H9 (cell line): ENCODE measurements around the gene EPM2A. TPM values are rescaled to one million over a fixed set of nuclear protein-coding genes. Genes with fewer than 3 reads are reported as not detected.

Source experiments
- DNase-seq: peaks from one replicate; pipeline ENCODE4 v3.0.0-alpha.2; 2017
- H2AFZ ChIP-seq: one replicate; pipeline ENCODE4 v1.6.1; 2013; ENCODE audit warnings: mild to moderate bottlenecking, low read length, control low read depth, moderate library complexity
- H2AK5ac ChIP-seq: 2 replicates; pipeline ENCODE4 v1.6.1; 2013; ENCODE audit warnings: low read length, control low read depth, mixed read lengths; ENCODE audit not compliant: insufficient read length
- H2BK120ac ChIP-seq: one replicate; pipeline ENCODE4 v1.6.1; 2013; ENCODE audit warnings: low read depth, mild to moderate bottlenecking, low read length, control low read depth, inconsistent platforms; ENCODE audit not compliant: poor library complexity, severe bottlenecking
- H2BK12ac ChIP-seq: 2 replicates; pipeline ENCODE4 v1.6.1; 2013; ENCODE audit warnings: low read length, control low read depth, mixed read lengths, low read depth; ENCODE audit not compliant: insufficient read length
- H2BK15ac ChIP-seq: 2 replicates; pipeline ENCODE4 v1.6.1; 2013; ENCODE audit warnings: low read depth, low read length, control low read depth
- H2BK20ac ChIP-seq: one replicate; pipeline ENCODE4 v1.6.1; 2013; ENCODE audit warnings: low read depth, mild to moderate bottlenecking, low read length, control low read depth, inconsistent platforms; ENCODE audit not compliant: poor library complexity, severe bottlenecking
- H2BK5ac ChIP-seq: 2 replicates; pipeline ENCODE4 v1.6.1; 2013; ENCODE audit warnings: low read length, control low read depth, mixed read lengths; ENCODE audit not compliant: insufficient read length
- H3K14ac ChIP-seq: 2 replicates; pipeline ENCODE4 v1.6.1; 2013; ENCODE audit warnings: low read length, control low read depth; ENCODE audit not compliant: insufficient read depth
- H3K18ac ChIP-seq: 2 replicates; pipeline ENCODE4 v1.6.1; 2013; ENCODE audit warnings: low read depth, mild to moderate bottlenecking, mixed read lengths, low read length, control low read depth; ENCODE audit not compliant: insufficient read length
- H3K23ac ChIP-seq: 2 replicates; pipeline ENCODE4 v1.6.1; 2013; ENCODE audit warnings: low read length, control low read depth, mixed read lengths, low read depth; ENCODE audit not compliant: insufficient read length
- H3K23me2 ChIP-seq: 2 replicates; pipeline ENCODE4 v1.6.1; 2013; ENCODE audit warnings: low read depth, mild to moderate bottlenecking, mixed read lengths, low read length, control low read depth; ENCODE audit not compliant: insufficient read length, poor library complexity, severe bottlenecking
- H3K27ac ChIP-seq: 2 replicates; pipeline ENCODE4 v1.5.1; 2013; ENCODE audit warnings: low read length, control low read depth, mixed read lengths, low read depth; ENCODE audit not compliant: insufficient read length
- H3K27me3 ChIP-seq: 2 replicates; pipeline ENCODE4 v1.6.1; 2013; ENCODE audit warnings: low read length, control low read depth, inconsistent platforms; ENCODE audit not compliant: insufficient read depth
- H3K4ac ChIP-seq: 2 replicates; pipeline ENCODE4 v1.6.1; 2013; ENCODE audit warnings: low read depth, mild to moderate bottlenecking, control low read depth, inconsistent platforms, low read length, moderate library complexity
- H3K4me1 ChIP-seq: 2 replicates; pipeline ENCODE4 v1.6.1; 2013; ENCODE audit warnings: low read length, control low read depth, inconsistent platforms; ENCODE audit not compliant: insufficient read depth
- H3K4me2 ChIP-seq: 2 replicates; pipeline ENCODE4 v1.6.1; 2013; ENCODE audit warnings: low read length, control low read depth, mixed read lengths; ENCODE audit not compliant: insufficient read length, insufficient read depth
- H3K56ac ChIP-seq: 2 replicates; pipeline ENCODE4 v1.6.1; 2013; ENCODE audit warnings: low read depth, mild to moderate bottlenecking, mixed read lengths, low read length, control low read depth; ENCODE audit not compliant: insufficient read length
- H3K79me1 ChIP-seq: 2 replicates; pipeline ENCODE4 v1.6.1; 2013; ENCODE audit warnings: low read depth, mild to moderate bottlenecking, moderate library complexity, low read length, control low read depth, inconsistent platforms; ENCODE audit not compliant: insufficient read depth, poor library complexity, severe bottlenecking
- H3K79me2 ChIP-seq: 2 replicates; pipeline ENCODE4 v1.6.1; 2013; ENCODE audit warnings: low read length, control low read depth, inconsistent platforms; ENCODE audit not compliant: insufficient read depth
- H3K9ac ChIP-seq: 2 replicates; pipeline ENCODE4 v1.6.1; 2013; ENCODE audit warnings: low read length, control low read depth, mixed read lengths; ENCODE audit not compliant: insufficient read length; ENCODE audit errors: extremely low read depth
- H3K9me3 ChIP-seq: one replicate; pipeline ENCODE4 v1.6.1; 2013; ENCODE audit warnings: low read depth, low read length, inconsistent platforms; ENCODE audit not compliant: control insufficient read depth
- H3T11ph ChIP-seq: one replicate; pipeline ENCODE4 v1.6.1; 2013; ENCODE audit warnings: mild to moderate bottlenecking, low read length, control low read depth, inconsistent platforms
- H4K20me1 ChIP-seq: one replicate; pipeline ENCODE4 v1.6.1; 2013; ENCODE audit not compliant: control insufficient read depth, insufficient read length, insufficient read depth
- H4K5ac ChIP-seq: 2 replicates; pipeline ENCODE4 v1.6.1; 2013; ENCODE audit warnings: low read depth, mild to moderate bottlenecking, mixed read lengths, low read length, control low read depth; ENCODE audit not compliant: insufficient read length
- H4K8ac ChIP-seq: replicated peaks from 2 replicates; pipeline ENCODE4 v1.6.1; 2013; ENCODE audit warnings: low read length, control low read depth, mixed read lengths, low read depth; ENCODE audit not compliant: insufficient read length
- H4K91ac ChIP-seq: 2 replicates; pipeline ENCODE4 v1.6.1; 2013; ENCODE audit warnings: low read depth, mild to moderate bottlenecking, moderate library complexity, mixed read lengths, low read length, control low read depth; ENCODE audit not compliant: insufficient read length
- H3K27ac Mint-ChIP-seq, 3 experiments: 2 replicates in 2 of 3; 3 replicates in 1 of 3; pipeline ENCODE4 v1.8.0; 2020 to 2021; ENCODE audit warnings: mixed read lengths in 3 of 3, mild to moderate bottlenecking in 1 of 3, moderate library complexity in 1 of 3
- H3K27me3 Mint-ChIP-seq: 2 replicates; pipeline ENCODE4 v1.8.0; 2021; ENCODE audit warnings: low read depth, mild to moderate bottlenecking, moderate library complexity, mixed read lengths
- H3K36me3 Mint-ChIP-seq, 3 experiments: 2 replicates in 2 of 3; 3 replicates in 1 of 3; pipeline ENCODE4 v1.8.0; 2020 to 2021; ENCODE audit warnings: low read depth in 3 of 3, mixed read lengths in 3 of 3; ENCODE audit not compliant: insufficient read depth in 1 of 3
- H3K4me1 Mint-ChIP-seq, 2 experiments: 2 replicates each; pipeline ENCODE4 v1.8.0; 2020; ENCODE audit warnings: mixed read lengths in 2 of 2
- H3K4me3 Mint-ChIP-seq, 2 experiments: 2 replicates in 1 of 2; 3 replicates in 1 of 2; pipeline ENCODE4 v1.8.0; 2020 to 2021; ENCODE audit warnings: mild to moderate bottlenecking in 2 of 2, mixed read lengths in 2 of 2, moderate library complexity in 1 of 2
- H3K9me3 Mint-ChIP-seq, 2 experiments: 2 replicates in 1 of 2; 3 replicates in 1 of 2; pipeline ENCODE4 v1.8.0; 2020; ENCODE audit warnings: mild to moderate bottlenecking in 2 of 2, mixed read lengths in 2 of 2, moderate library complexity in 1 of 2
- WGBS: extraction: QIAGEN DNeasy Blood & Tissue Kit; methylation state at CpG from one replicate; pipeline ENCODE4 v1.1.7; 2013; ENCODE audit warnings: missing lambda C conversion rate, low lambda C conversion rate, mixed read lengths; ENCODE audit not compliant: insufficient read length; ENCODE audit errors: extremely low coverage; 5-methylcytosine and 5-hydroxymethylcytosine counted together
- total RNA-seq: library from RNA; stranded (reverse); gene quantifications from 2 replicates; pipeline ENCODE4 v1.2.1, GENCODE V29; 2021
- TF ChIP-seq, protein P1 (sequence below): fragments of 200-600 bp; sonication (generic); conservative IDR thresholded peaks from 3 replicates; pipeline ENCODE4 v1.8.0; 2021; ENCODE audit warnings: antibody characterized with exemption, mild to moderate bottlenecking

EPM2A gene
- total RNA-seq, 1 experiment from 2014 or later = 8.2 TPM

DNA sequence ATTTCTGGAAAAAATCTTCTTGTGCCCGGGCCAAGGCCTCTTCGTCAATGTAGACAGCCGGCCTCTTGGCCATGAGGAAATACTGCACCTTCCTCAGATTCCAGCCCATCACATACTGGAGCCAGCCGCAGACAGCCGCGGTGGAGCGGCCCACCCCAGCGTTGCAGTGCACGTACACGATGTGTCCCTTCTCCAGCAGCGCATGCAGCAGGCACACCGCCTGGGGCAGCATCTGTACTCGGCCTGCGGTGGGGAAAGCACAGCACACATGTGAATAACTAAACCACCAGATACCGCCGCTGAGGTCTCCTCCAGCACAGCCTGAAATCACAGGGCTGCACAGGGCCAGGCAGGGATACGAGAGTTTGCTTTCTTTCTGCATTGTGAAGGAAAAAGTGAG lies 107.9 kb downstream of the EPM2A start:
- no peaks in the 10 kb centered on the region; a peak in 1 of 7 replicates for H3K36me3 Mint-ChIP-seq
- H3K4me3 Mint-ChIP-seq = no peak overlapping the region
- no CpG with 5 or more reads among the region's 17 CpGs for WGBS
- H2BK20ac ChIP-seq = no peak overlapping the region
- no peak overlapping the region for H2BK15ac ChIP-seq
- H3K27me3 ChIP-seq = no peaks in the 10 kb centered on the region
- H2BK12ac ChIP-seq = no peak overlapping the region
- no peak overlapping the region for H2BK120ac ChIP-seq
- no peak overlapping the region for H2BK5ac ChIP-seq
- H3K27me3 Mint-ChIP-seq = no peaks in the 10 kb centered on the region
- peak overlapping the region in 1 of 3 experiments; percentile 12; a peak in 1 of 7 replicates for H3K27ac Mint-ChIP-seq
- H3K4me1 ChIP-seq = no peaks in the 10 kb centered on the region
- no peaks in the 10 kb centered on the region for H3K23me2 ChIP-seq
- no peak overlapping the region for H3K23ac ChIP-seq
- no peak overlapping the region for H2AFZ ChIP-seq
- H3K79me1 ChIP-seq = no peaks in the 10 kb centered on the region
- no peaks in the 10 kb centered on the region for H3K9me3 ChIP-seq
- H3K27ac ChIP-seq = no peak overlapping the region
- H3K4ac ChIP-seq = no peak overlapping the region
- peaks cover 2 to 5% of the 10 kb centered on the region in 2 experiments; a peak in 2 of 4 replicates for H3K4me1 Mint-ChIP-seq
- TF ChIP-seq, protein P1, sequence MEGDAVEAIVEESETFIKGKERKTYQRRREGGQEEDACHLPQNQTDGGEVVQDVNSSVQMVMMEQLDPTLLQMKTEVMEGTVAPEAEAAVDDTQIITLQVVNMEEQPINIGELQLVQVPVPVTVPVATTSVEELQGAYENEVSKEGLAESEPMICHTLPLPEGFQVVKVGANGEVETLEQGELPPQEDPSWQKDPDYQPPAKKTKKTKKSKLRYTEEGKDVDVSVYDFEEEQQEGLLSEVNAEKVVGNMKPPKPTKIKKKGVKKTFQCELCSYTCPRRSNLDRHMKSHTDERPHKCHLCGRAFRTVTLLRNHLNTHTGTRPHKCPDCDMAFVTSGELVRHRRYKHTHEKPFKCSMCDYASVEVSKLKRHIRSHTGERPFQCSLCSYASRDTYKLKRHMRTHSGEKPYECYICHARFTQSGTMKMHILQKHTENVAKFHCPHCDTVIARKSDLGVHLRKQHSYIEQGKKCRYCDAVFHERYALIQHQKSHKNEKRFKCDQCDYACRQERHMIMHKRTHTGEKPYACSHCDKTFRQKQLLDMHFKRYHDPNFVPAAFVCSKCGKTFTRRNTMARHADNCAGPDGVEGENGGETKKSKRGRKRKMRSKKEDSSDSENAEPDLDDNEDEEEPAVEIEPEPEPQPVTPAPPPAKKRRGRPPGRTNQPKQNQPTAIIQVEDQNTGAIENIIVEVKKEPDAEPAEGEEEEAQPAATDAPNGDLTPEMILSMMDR = no peak
- H3K18ac ChIP-seq = no peak overlapping the region
- no peak overlapping the region for H4K91ac ChIP-seq
- no peak overlapping the region for H3K14ac ChIP-seq
- no peak overlapping the region for H3T11ph ChIP-seq
- H3K4me2 ChIP-seq = no peak overlapping the region
- DNase-seq = no peak
- H3K56ac ChIP-seq = no peak overlapping the region
- H4K5ac ChIP-seq = no peak overlapping the region
- no peaks in the 10 kb centered on the region for H3K9me3 Mint-ChIP-seq
- no peaks in the 10 kb centered on the region for H3K79me2 ChIP-seq
- H4K8ac ChIP-seq = no peak overlapping the region
- H4K20me1 ChIP-seq = no peaks in the 10 kb centered on the region
- H2AK5ac ChIP-seq = no peak overlapping the region
- H3K9ac ChIP-seq = no peak overlapping the region
